ENCODE results near the gene C9. TPM values are rescaled to one million over a fixed set of nuclear protein-coding genes. Genes with fewer than 3 reads are reported as not detected.
"Not testable (repeated sequence)": the region's sequence is repeated elsewhere in the genome, so short reads cannot be mapped to it uniquely, and the experiment has no call there.

C9 gene
- polyA plus RNA-seq, 1 experiment = not detected

GRCh38 chr5:39337252-39337915 is 26.9 kb downstream of the C9 start:
- no peak for TF ChIP-seq CTCF (IDR thresholded peaks at IDR 0.05; ENCODE audit: insufficient read depth, low read depth, low read length)
- POLR2A ChIA-PET = no interaction called here
- CTCF ChIA-PET = interaction anchor here (1.4 kb wide), 1 partner anchor 24 kb away, joined by 4 read pairs; no protein-coding TSS in a partner anchor
- DNase-seq (ENCODE audit: low read depth) = no peak
- Histone ChIP-seq H3K4me3 (ENCODE audit: low read depth, low read length) (no peak overlapping the region), H3K36me3 (ENCODE audit: control insufficient read depth, insufficient read depth, low read length) (no peaks in the 10 kb centered on the region), H3K27me3 (ENCODE audit: control insufficient read depth, insufficient read depth, low read length) (peaks cover 2% of the 10 kb centered on the region; the same call in 1 of the 2 replicates)

- H3K4me3 ChIP-seq (ENCODE audit: low read depth, low read length); H3K36me3 ChIP-seq (ENCODE audit: control insufficient read depth, insufficient read depth, low read length); DNase-seq (ENCODE audit: low read depth); H3K27me3 ChIP-seq (ENCODE audit: control insufficient read depth, insufficient read depth, low read length); CTCF ChIA-PET; POLR2A ChIA-PET: not testable (repeated sequence)
Observed at GRCh38 chr5:39334296-39334695, 30.0 kb downstream of the C9 start.

DNA sequence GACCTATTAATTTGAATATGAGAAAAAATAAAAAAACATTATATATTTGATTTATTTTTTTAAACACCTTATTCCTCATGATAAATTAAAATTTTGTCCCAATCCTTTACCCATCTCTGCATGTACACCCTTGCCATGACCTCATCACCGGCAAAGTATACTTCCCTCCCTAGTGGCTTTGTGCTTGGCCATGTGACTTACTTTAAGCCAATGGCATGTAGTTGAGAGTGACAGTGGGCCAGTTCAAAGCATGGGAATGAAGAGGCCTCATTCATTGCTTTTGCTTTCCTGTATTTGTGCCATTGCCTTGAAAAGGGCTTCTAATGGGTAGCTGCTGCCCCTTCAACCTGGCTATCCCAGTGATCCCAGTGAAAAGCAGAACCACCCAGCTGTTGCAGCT is 31.2 kb downstream of the C9 start:
- ChIA-PET CTCF (no interaction called here), POLR2A (no interaction called here)
- H3K27me3 ChIP-seq (ENCODE audit: control insufficient read depth, insufficient read depth, low read length) = peaks cover 7% of the 10 kb centered on the region
- no peak overlapping the region for H3K4me3 ChIP-seq (ENCODE audit: low read depth, low read length)
- TF ChIP-seq CTCF (IDR thresholded peaks at IDR 0.05; ENCODE audit: insufficient read depth, low read depth, low read length) = no peak
- no peaks in the 10 kb centered on the region for H3K36me3 ChIP-seq (ENCODE audit: control insufficient read depth, insufficient read depth, low read length)
- no peak for DNase-seq (ENCODE audit: low read depth)

- no peak for TF ChIP-seq CTCF (IDR thresholded peaks at IDR 0.05; ENCODE audit: insufficient read depth, low read depth, low read length)
- CTCF ChIA-PET = interaction anchor here (0.5 kb wide), 1 partner anchor 27 kb away, joined by 3 read pairs; no protein-coding TSS in a partner anchor
- no peaks in the 10 kb centered on the region for H3K36me3 ChIP-seq (ENCODE audit: control insufficient read depth, insufficient read depth, low read length)
- no peak for DNase-seq (ENCODE audit: low read depth)
- peaks cover 5% of the 10 kb centered on the region for H3K27me3 ChIP-seq (ENCODE audit: control insufficient read depth, insufficient read depth, low read length)
- H3K4me3 ChIP-seq (ENCODE audit: low read depth, low read length) = no peak overlapping the region
- POLR2A ChIA-PET = no interaction called here
Observed at GRCh38 chr5:39331861-39332381, 32.4 kb downstream of the C9 start.

- CTCF ChIA-PET = interaction anchor here (0.8 kb wide), 1 partner anchor 245 kb away, joined by 3 read pairs; no protein-coding TSS in a partner anchor
- Histone ChIP-seq H3K27me3 (ENCODE audit: control insufficient read depth, insufficient read depth, low read length) (peaks cover 5% of the 10 kb centered on the region), H3K36me3 (ENCODE audit: control insufficient read depth, insufficient read depth, low read length) (no peaks in the 10 kb centered on the region), H3K4me3 (ENCODE audit: low read depth, low read length) (no peak overlapping the region)
- DNase-seq (ENCODE audit: low read depth) = no peak
- POLR2A ChIA-PET = no interaction called here
- no peak for TF ChIP-seq CTCF (IDR thresholded peaks at IDR 0.05; ENCODE audit: insufficient read depth, low read depth, low read length)
Observed at GRCh38 chr5:39328731-39329130, 35.6 kb downstream of the C9 start.

GRCh38 chr5:39323542-39323941 is 40.8 kb downstream of the C9 start:
- POLR2A ChIA-PET = no interaction called here
- Histone ChIP-seq H3K36me3 (ENCODE audit: control insufficient read depth, insufficient read depth, low read length) (no peaks in the 10 kb centered on the region), H3K4me3 (ENCODE audit: low read depth, low read length) (no peak overlapping the region), H3K27me3 (ENCODE audit: control insufficient read depth, insufficient read depth, low read length) (no peaks in the 10 kb centered on the region)
- DNase-seq (ENCODE audit: low read depth) = no peak
- CTCF ChIA-PET = no interaction called here
- no peak for TF ChIP-seq CTCF (IDR thresholded peaks at IDR 0.05; ENCODE audit: insufficient read depth, low read depth, low read length)
